Hepatocyte (in vitro differentiated cells): Measurements from ENCODE around the gene ARFIP1.

Source experiments
- EZH2phosphoT487 ChIP-seq: fragments of 200-600 bp; sonication (generic); IDR thresholded peaks from one replicate; pipeline ENCODE4 v1.6.1; 2018; ENCODE audit warnings: antibody characterized with exemption, mild to moderate bottlenecking, low read depth, moderate library complexity; ENCODE audit not compliant: unreplicated experiment, severe bottlenecking
- TF ChIP-seq, protein P1 (sequence below): fragments of 200-600 bp; sonication (generic); IDR thresholded peaks from 2 replicates; pipeline ENCODE4 v1.5.1; 2016; ENCODE audit warnings: antibody characterized with exemption, mild to moderate bottlenecking; ENCODE audit not compliant: poor library complexity

- TF ChIP-seq, protein P1, sequence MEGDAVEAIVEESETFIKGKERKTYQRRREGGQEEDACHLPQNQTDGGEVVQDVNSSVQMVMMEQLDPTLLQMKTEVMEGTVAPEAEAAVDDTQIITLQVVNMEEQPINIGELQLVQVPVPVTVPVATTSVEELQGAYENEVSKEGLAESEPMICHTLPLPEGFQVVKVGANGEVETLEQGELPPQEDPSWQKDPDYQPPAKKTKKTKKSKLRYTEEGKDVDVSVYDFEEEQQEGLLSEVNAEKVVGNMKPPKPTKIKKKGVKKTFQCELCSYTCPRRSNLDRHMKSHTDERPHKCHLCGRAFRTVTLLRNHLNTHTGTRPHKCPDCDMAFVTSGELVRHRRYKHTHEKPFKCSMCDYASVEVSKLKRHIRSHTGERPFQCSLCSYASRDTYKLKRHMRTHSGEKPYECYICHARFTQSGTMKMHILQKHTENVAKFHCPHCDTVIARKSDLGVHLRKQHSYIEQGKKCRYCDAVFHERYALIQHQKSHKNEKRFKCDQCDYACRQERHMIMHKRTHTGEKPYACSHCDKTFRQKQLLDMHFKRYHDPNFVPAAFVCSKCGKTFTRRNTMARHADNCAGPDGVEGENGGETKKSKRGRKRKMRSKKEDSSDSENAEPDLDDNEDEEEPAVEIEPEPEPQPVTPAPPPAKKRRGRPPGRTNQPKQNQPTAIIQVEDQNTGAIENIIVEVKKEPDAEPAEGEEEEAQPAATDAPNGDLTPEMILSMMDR: no peak
- no peak for TF ChIP-seq EZH2phosphoT487
Measured at GRCh38 chr4:152819026-152819645, 39.4 kb downstream of the ARFIP1 start.
